GM18502 (cell line): ENCODE results near the gene SBF1.
"Not testable (repeated sequence)": the region's sequence is repeated elsewhere in the genome, so short reads cannot be mapped to it uniquely, and the experiment has no call there.

Experiments
- ATAC-seq: cut with Tn5 transposase; IDR thresholded peaks from one replicate; pipeline ENCODE4 v1.9.1; 2021; ENCODE audit warnings: mild to moderate bottlenecking; ENCODE audit not compliant: unreplicated experiment, poor library complexity

SBF1 gene

DNA sequence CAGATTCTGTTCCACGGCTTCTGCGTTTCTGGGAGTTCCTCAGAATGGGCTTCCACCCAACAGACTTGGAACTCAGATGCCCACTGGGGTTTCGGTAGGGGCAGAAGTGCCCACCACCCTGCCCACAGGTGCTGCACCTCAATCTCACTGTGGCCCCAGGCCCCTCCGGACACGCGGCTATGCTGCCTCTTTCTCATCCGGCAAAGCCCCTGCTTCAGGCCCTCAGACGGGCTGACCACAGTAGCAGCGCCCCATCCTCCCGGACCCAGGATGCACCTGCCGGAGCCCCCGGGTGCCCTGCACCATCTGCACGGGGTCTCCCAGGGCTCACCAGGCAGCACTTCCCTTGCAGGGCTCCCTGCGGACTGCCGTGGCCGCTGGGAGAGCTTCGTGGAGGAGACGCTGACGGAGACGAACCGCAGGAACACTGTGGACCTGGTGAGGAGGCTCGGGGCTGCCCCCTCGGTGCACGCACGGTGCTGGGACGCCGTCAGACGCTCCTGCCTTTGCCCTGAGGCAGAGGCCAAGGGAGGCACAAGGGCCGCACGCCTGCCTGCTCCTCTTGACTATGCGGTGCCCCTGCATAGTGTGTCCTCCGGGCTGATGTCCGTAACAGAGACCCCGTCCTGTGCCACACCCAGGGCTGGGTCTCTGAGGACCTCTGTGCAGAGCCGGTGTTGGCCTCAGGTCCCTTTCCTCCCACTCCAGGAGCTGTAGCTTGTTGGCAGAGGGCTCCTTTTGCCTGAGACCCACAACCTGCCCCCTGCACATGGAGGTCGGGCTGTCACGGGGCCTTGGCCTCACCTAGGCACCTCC, 38.6 kb downstream of the SBF1 start:
- no peak for ATAC-seq

GRCh38 chr22:50435291-50436014, 39.4 kb downstream of the SBF1 start:
- no peak for ATAC-seq

GRCh38 chr22:50434849-50435248, 40.0 kb downstream of the SBF1 start:
- ATAC-seq = no peak

DNA sequence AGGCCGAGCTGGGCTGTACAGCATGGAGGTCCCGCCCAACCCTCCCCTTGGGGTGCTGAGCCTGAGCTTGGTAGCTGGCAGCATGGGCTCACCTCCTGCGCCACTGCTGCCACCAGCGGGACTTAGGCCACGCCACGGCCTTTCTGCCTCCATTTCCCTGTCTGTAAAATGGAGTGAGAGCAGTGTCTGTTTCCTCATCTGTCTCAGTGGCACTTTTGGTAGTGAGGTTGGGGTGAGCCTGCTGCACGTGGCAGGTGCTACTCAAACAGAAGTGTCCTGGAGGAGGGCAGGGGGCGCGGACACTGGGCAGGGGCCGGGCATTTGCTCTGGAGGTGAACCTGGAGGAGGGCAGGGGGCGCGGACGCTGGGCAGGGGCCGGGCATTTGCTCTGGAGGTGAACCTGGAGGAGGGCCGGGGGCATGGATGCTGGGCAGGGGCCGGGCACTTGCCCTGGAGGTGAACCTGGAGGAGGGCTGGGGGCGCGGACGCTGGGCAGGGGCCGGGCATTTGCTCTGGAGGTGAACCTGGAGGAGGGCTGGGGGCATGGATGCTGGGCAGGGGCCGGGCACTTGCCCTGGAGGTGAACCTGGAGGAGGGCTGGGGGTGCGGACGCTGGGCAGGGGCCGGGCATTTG, 41.8 kb downstream of the SBF1 start:
- ATAC-seq = not testable (repeated sequence)

- ATAC-seq = no peak
Measured at GRCh38 chr22:50432131-50432876, 42.5 kb downstream of the SBF1 start.

GRCh38 chr22:50425179-50425916, 49.5 kb downstream of the SBF1 start:
- ATAC-seq = no peak

DNA sequence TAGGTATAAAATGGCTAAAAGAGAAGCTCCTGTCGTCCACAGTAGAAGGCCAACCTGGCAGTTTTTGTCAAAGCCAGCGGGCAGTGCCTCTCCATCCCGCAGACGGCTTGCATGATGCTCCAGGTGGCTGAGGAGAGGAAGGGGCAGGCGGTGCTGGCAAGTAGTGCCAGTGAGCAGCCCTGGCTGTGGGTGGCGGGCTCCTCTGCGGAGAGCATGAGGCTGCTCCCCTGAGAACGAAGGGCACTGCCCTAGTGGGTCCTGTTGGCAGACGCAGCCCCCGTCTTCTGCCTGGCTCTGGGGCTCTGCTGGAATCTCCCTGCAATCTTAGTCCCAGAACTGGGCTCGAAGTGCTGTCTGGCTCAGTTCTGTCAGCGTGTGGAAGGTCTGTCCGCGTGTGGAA, 50.9 kb downstream of the SBF1 start:
- no peak for ATAC-seq

- ATAC-seq = no peak
Measured at GRCh38 chr22:50422961-50423815, 51.6 kb downstream of the SBF1 start.

DNA sequence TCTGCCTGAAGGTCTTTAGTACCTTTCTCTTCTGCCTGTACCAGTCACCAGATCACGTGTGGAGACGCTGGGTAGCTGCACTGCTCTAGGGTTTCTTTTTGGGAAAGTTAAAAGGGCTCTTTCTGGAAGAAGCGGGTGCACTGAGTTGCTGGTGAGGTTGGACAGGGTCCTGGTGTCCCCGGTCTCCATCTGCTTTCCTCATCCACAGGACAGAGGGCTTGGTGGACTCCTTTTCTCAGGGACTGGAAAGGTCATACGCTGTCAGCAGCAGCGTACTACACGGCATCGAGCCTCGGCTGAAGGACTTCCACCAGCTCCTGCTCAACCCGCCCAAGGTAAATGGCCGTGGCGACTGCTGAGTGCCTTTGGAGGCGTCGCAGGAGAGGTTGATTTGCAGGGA, 52.8 kb downstream of the SBF1 start:
- ATAC-seq = no peak

DNA sequence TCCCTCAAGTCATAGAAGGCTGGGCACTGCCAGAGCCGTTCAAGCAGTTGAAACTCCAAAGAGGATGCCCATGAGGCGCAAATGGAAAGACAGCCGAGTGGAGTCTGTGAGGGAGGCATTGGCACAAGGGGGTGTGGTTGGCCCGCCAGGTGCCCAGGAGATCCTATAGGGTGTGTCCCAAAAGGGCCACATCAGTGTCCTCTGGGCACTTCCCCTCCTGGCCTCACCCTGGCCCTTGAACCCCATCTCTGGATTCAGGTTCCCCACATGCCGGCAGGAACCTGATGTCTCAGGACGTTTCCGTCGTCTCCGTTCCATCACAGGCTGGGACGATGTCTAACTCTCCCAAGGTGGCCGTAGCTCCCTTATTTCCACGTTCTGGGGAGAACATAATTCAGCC, 54.3 kb downstream of the SBF1 start:
- no peak for ATAC-seq

DNA sequence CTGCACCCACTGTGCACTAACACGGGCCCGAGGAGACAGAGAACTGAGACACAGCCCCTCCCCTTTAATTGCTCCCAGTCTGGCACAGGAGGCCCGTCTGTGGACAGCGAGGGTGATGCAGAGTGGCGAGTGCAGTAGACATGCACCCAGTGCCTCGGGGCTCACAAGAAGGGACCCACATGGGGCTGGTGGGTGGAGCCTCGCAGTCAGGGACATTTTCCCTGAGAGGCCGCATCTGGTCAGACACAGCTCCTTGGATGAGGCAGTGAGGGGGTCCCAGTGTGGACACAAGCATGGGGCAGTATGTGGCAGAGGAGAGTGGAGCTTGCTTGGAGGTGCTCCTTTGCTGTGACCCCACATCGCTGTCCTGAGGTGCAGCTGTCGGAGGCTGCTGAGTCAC, 54.8 kb downstream of the SBF1 start:
- ATAC-seq = no peak

DNA sequence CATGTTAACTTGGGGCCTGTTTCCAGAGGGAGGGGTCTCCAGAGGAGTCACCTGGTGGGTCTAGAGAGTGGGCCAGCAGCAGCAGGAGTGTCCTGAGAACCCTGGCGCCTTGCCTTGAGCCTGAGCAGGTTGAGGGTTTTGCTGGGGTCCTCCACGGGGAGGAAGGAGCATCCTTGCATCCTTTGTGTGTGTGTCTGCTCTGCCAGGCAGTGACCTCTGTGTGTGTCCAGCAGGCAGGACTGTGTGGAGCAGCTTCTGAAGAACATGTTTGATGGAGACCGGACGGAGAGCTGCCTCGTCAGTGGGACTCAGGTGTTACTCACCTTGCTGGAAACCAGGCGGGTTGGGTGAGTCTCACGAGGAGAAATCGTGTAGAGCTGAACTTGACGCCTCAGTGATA, 55.7 kb downstream of the SBF1 start:
- ATAC-seq = no peak

- ATAC-seq = no peak
Measured at GRCh38 chr22:50418624-50419023, 56.2 kb downstream of the SBF1 start.

DNA sequence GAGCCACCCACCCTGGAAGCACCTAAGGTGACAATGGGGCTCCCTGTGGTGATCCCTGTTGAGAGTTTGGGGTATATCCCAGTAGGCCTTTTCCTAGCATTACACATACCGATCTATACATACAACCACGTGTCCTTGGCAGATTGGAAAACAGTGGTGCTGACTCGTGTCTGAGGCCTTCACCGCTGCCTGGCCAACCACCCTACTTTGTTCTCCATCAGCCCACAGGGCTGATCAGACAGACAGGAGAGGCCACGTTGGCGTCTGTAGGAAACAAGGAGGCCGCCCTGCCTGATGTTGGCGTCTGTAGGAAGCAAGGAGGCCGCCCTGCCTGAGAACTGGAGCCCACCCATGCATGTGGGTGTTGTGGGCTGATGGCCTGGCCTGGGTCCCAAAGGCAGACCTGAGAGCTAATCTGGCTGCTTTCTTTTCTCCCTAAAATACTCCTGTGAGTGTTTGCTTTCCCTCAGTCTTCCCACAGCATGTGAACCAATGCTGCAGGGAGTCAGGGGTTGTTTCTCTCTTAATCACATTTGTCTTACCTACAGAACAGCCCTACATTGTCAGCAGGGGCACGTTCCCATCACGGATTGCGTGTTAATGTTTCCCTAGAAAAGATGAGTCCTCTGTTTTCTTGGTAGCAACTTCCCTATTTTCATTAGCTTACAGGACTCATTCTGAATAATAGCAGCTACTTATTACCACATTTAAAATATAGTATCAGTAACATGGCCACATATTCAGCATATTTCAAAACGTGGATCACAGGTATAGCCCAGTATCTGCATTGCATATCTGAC, 57.2 kb downstream of the SBF1 start:
- ATAC-seq = no peak

DNA sequence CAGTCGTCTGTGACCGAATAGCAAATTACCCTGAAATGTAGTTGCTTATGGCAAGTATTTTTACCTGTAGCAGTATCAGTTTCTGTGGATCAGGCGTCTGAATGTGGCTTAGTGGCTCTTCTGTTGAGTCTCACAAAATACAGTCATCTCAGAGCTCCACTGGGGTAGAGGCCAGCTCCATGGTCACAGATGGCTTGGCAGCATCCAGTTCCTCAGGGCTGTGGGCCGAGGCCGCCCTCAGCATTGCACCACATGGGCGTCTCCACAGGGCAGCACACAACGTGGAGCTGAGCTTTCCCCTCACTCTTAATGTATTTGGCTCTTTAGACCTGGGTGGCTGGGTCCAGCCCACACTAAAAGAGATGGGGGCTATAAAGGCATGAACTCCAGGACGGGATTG, 57.8 kb downstream of the SBF1 start:
- no peak for ATAC-seq

GRCh38 chr22:50415426-50415825, 59.4 kb downstream of the SBF1 start:
- ATAC-seq = no peak

DNA sequence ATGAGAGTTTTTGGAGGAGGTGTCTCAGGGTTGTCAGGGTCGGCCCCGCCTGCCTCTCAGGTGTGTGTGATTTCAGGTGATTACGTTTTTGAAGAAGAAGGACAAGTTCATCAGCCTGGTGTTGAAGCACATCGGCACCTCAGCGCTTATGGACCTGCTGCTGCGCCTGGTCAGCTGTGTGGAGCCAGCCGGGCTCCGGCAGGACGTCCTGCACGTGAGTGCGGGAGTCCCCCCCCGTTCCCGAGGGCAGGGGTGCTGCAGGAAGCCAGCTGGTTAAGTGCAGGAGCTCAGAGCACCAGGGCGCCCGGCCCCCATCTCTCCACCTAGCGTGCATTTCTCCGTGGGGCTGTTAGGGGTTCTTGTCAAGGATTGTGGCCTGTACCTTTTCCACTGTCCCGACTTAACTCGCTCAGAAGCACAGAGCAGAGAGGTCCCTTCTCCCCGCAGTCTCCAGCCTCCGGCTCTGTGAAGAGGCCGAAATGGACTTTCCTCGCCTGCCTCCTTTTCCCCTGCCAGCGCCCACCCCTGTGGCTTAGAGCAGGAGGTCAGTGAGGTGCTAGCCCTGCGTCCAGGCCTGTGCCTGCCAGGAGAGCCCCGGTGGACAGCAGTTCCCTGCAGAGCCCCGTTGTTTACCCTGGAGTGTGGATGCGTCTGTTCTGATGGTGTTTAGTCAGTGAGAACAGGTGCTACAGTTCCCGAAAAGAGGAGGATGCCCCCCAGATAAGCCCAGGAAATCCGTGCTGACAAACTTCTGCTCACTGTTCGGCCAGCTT, 60.2 kb downstream of the SBF1 start:
- no peak for ATAC-seq

- not testable (repeated sequence) for ATAC-seq
Measured at GRCh38 chr22:50408954-50409353, 65.9 kb downstream of the SBF1 start.
